NAMALWA (cell line): ENCODE results near the gene OTOF.
A peak's percentile ranks its signal among the peaks of the same experiment; 100 is the strongest.
"Not testable (repeated sequence)": the region's sequence is repeated elsewhere in the genome, so short reads cannot be mapped to it uniquely, and the experiment has no call there.

ENCODE experiments used
- DNase-seq: peaks from one replicate; pipeline ENCODE4 v3.0.0-alpha.2; 2015; ENCODE audit warnings: low spot score

Gene OTOF

GRCh38 chr2:26479789-26480565, 2.1 kb upstream of the OTOF start:
- no peak for DNase-seq

GRCh38 chr2:26479131-26479788, 1.3 kb upstream of the OTOF start:
- DNase-seq, result no peak

- DNase-seq, result no peak
Measured at GRCh38 chr2:26478366-26478765, 442 bp upstream of the OTOF start.

- no peak for DNase-seq
Measured at GRCh38 chr2:26477126-26477910, 606 bp downstream of the OTOF start.

GRCh38 chr2:26475832-26476501, 2.0 kb downstream of the OTOF start:
- no peak for DNase-seq

GRCh38 chr2:26475037-26475436, 2.9 kb downstream of the OTOF start:
- DNase-seq, result no peak

- DNase-seq, result no peak
Measured at GRCh38 chr2:26474261-26474785, 3.6 kb downstream of the OTOF start.

- no peak for DNase-seq
Measured at GRCh38 chr2:26473796-26474195, 4.1 kb downstream of the OTOF start.

- no peak for DNase-seq
Measured at GRCh38 chr2:26472821-26473655, 4.9 kb downstream of the OTOF start.

GRCh38 chr2:26471766-26472706, 5.9 kb downstream of the OTOF start:
- peak; percentile 16 for DNase-seq

GRCh38 chr2:26471289-26471688, 6.6 kb downstream of the OTOF start:
- no peak for DNase-seq

- no peak for DNase-seq
Measured at GRCh38 chr2:26470601-26471260, 7.2 kb downstream of the OTOF start.

GRCh38 chr2:26469955-26470354, 8.0 kb downstream of the OTOF start:
- DNase-seq, result no peak

- peak; percentile 88 for DNase-seq
Measured at GRCh38 chr2:26469092-26469710, 8.7 kb downstream of the OTOF start.

- not testable (repeated sequence) for DNase-seq
Measured at GRCh38 chr2:26468544-26468943, 9.4 kb downstream of the OTOF start.

- DNase-seq, result no peak
Measured at GRCh38 chr2:26466662-26467310, 11.1 kb downstream of the OTOF start.

- no peak for DNase-seq
Measured at GRCh38 chr2:26465981-26466471, 11.9 kb downstream of the OTOF start.

- no peak for DNase-seq
Measured at GRCh38 chr2:26465266-26465925, 12.5 kb downstream of the OTOF start.
